Measurements from ENCODE around the gene APOB. TPM values are rescaled to one million over a fixed set of nuclear protein-coding genes. Genes with fewer than 3 reads are reported as not detected.

The APOB gene
- total RNA-seq, 1 experiment from 2014 or later: 1.5 TPM

DNA sequence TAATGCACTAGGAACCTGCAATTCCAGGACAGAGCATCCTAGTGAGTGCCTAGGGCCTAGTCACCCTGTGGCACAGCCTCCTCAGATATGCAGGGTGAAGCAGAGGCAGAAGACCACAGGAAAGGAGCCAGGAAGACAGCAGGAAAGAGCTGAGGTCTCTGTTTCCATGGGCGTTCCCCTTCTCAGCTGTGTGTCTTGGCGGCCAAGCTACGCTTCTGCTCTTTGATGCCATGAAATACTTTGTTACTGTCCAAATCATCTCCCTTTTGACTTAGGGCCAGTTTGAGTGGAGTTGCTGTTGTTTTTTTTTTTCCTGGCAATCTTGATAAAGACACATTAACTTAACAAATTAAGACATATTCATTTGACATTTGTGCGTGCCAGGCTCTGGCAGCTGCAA is 67.3 kb downstream of the APOB start:
- no peaks in the 10 kb centered on the region for H3K9me3 Mint-ChIP-seq
- no peaks in the 10 kb centered on the region for H3K4me1 Mint-ChIP-seq
- H3K4me3 Mint-ChIP-seq: no peak overlapping the region
- no peaks in the 10 kb centered on the region; the same call in 1 of the 2 replicates for H3K27me3 Mint-ChIP-seq (ENCODE audit: low read depth)
- TF ChIP-seq GABPB1 (CRISPR knock-in tag; IDR thresholded peaks at IDR 0.05) (no peak), IRF2 (CRISPR knock-in tag; IDR thresholded peaks at IDR 0.05; ENCODE audit: borderline replicate concordance, low read depth) (no peak), RORB (CRISPR knock-in tag; IDR thresholded peaks at IDR 0.05) (no peak), ZNF423 (CRISPR knock-in tag; IDR thresholded peaks at IDR 0.05) (no peak), PREB (CRISPR knock-in tag; IDR thresholded peaks at IDR 0.05; ENCODE audit: borderline replicate concordance) (no peak), FOXJ3 (CRISPR knock-in tag; IDR thresholded peaks at IDR 0.05; ENCODE audit: borderline replicate concordance) (no peak), TP53 (CRISPR knock-in tag; IDR thresholded peaks at IDR 0.05) (no peak), NFATC4 (CRISPR knock-in tag; IDR thresholded peaks at IDR 0.05) (no peak), PRRX2 (CRISPR knock-in tag; IDR thresholded peaks at IDR 0.05) (no peak), ERG (CRISPR knock-in tag; IDR thresholded peaks at IDR 0.05) (no peak), MAX (CRISPR knock-in tag; IDR thresholded peaks at IDR 0.05) (no peak), NFYB (CRISPR knock-in tag; conservative IDR thresholded peaks at IDR 0.05; ENCODE audit: low read depth) (no peak)
- TF ChIP-seq, protein P1, sequence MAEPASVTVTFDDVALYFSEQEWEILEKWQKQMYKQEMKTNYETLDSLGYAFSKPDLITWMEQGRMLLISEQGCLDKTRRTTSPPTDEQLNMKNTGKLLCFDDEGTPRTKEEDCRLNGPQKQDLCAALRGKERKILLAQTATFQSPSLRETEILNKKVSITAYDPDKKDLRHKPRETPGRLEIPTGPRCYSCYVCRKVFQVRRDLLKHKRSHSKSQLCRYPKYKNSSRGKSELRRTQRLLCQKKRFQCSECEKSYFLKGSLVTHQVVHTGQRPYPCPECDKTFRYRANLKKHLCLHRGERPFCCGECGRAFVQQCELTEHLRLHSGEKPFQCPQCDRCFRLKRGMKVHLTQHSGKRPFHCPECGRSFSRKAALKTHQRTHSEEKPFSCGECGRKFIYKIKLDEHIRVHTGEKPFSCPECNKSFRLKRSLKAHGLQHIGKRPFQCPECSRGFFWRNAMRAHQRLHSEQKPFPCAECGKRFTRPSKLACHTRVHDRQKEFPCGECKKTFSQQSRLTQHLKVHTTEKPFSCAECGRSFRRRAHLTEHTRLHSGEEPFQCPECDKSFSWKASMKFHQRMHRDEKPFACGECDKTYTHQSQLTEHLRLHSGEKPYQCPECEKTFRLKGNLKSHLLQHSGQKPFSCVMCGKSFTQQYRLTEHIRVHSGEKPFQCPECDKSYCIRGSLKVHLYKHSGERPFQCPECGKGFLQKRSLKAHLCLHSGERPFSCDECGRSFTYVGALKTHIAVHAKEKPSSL (CRISPR knock-in tag; conservative IDR thresholded peaks at IDR 0.05): no peak
- TF ChIP-seq, protein P2, sequence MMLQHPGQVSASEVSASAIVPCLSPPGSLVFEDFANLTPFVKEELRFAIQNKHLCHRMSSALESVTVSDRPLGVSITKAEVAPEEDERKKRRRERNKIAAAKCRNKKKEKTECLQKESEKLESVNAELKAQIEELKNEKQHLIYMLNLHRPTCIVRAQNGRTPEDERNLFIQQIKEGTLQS (CRISPR knock-in tag; conservative IDR thresholded peaks at IDR 0.05): no peak
- CTCF ChIA-PET: interaction anchor here (0.9 to 1.0 kb wide), 2 partner anchors 9 to 13 kb away, joined by 3 read pairs; no protein-coding TSS in a partner anchor
- POLR2A ChIA-PET: no interaction called here
- no peaks in the 10 kb centered on the region for H3K36me3 Mint-ChIP-seq
- no peak for ATAC-seq
- no peak for DNase-seq (ENCODE audit: low spot score)
- no peak overlapping the region for H3K27ac Mint-ChIP-seq

- no peak for ATAC-seq
- no peak for DNase-seq (ENCODE audit: low spot score)
- Mint-ChIP-seq H3K4me1 (no peaks in the 10 kb centered on the region), H3K27me3 (ENCODE audit: low read depth) (no peaks in the 10 kb centered on the region; the same call in 1 of the 2 replicates), H3K27ac (no peak overlapping the region), H3K4me3 (no peak overlapping the region), H3K9me3 (no peaks in the 10 kb centered on the region), H3K36me3 (no peaks in the 10 kb centered on the region)
- ChIA-PET CTCF (interaction anchor here (1.8 to 2.5 kb wide), 2 partner anchors 10 to 192 kb away, joined by 4 to 9 read pairs; no protein-coding TSS in a partner anchor), POLR2A (no interaction called here)
- TF ChIP-seq JAZF1 (CRISPR knock-in tag; IDR thresholded peaks at IDR 0.05) (no peak), E2F1 (CRISPR knock-in tag; IDR thresholded peaks at IDR 0.05) (no peak), ZNF263 (CRISPR knock-in tag; IDR thresholded peaks at IDR 0.05; ENCODE audit: low read depth) (no peak), NFYB (CRISPR knock-in tag; conservative IDR thresholded peaks at IDR 0.05; ENCODE audit: low read depth) (no peak), PREB (CRISPR knock-in tag; IDR thresholded peaks at IDR 0.05; ENCODE audit: borderline replicate concordance) (no peak), SMAD4 (CRISPR knock-in tag; IDR thresholded peaks at IDR 0.05) (no peak), GABPB1 (CRISPR knock-in tag; IDR thresholded peaks at IDR 0.05) (no peak), ZNF416 (CRISPR knock-in tag; IDR thresholded peaks at IDR 0.05) (no peak)
- TF ChIP-seq, protein P3, sequence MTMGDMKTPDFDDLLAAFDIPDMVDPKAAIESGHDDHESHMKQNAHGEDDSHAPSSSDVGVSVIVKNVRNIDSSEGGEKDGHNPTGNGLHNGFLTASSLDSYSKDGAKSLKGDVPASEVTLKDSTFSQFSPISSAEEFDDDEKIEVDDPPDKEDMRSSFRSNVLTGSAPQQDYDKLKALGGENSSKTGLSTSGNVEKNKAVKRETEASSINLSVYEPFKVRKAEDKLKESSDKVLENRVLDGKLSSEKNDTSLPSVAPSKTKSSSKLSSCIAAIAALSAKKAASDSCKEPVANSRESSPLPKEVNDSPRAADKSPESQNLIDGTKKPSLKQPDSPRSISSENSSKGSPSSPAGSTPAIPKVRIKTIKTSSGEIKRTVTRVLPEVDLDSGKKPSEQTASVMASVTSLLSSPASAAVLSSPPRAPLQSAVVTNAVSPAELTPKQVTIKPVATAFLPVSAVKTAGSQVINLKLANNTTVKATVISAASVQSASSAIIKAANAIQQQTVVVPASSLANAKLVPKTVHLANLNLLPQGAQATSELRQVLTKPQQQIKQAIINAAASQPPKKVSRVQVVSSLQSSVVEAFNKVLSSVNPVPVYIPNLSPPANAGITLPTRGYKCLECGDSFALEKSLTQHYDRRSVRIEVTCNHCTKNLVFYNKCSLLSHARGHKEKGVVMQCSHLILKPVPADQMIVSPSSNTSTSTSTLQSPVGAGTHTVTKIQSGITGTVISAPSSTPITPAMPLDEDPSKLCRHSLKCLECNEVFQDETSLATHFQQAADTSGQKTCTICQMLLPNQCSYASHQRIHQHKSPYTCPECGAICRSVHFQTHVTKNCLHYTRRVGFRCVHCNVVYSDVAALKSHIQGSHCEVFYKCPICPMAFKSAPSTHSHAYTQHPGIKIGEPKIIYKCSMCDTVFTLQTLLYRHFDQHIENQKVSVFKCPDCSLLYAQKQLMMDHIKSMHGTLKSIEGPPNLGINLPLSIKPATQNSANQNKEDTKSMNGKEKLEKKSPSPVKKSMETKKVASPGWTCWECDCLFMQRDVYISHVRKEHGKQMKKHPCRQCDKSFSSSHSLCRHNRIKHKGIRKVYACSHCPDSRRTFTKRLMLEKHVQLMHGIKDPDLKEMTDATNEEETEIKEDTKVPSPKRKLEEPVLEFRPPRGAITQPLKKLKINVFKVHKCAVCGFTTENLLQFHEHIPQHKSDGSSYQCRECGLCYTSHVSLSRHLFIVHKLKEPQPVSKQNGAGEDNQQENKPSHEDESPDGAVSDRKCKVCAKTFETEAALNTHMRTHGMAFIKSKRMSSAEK (CRISPR knock-in tag; IDR thresholded peaks at IDR 0.05; ENCODE audit: borderline replicate concordance): no peak
Observed at GRCh38 chr2:20972792-20973565, 70.9 kb downstream of the APOB start.
